ENCODE results near the gene SORCS2. TPM values are rescaled to one million over a fixed set of nuclear protein-coding genes. Genes with fewer than 3 reads are reported as not detected.
A peak's percentile ranks its signal among the peaks of the same experiment; 100 is the strongest.
"Not testable (repeated sequence)": the region's sequence is repeated elsewhere in the genome, so short reads cannot be mapped to it uniquely, and the experiment has no call there.

SORCS2 gene
- total RNA-seq, 1 donor from 2014 or later: 4.9 TPM

- FAIRE-seq (no peak), DNase-seq (ENCODE audit: low spot score in 2 of 2) (no peak)
Measured at GRCh38 chr4:7158991-7159390, 33.3 kb upstream of the SORCS2 start.

GRCh38 chr4:7159923-7160322 is 32.4 kb upstream of the SORCS2 start:
- FAIRE-seq: no peak
- no peak for DNase-seq (ENCODE audit: low spot score in 2 of 2)

GRCh38 chr4:7160439-7160838 is 31.9 kb upstream of the SORCS2 start:
- peak in 1 of 2 donors; percentile 22 for DNase-seq (ENCODE audit: low spot score in 2 of 2)
- FAIRE-seq: no peak

- DNase-seq (ENCODE audit: low spot score in 2 of 2): no peak
- no peak for FAIRE-seq
Measured at GRCh38 chr4:7160951-7161440, 31.3 kb upstream of the SORCS2 start.

- DNase-seq (ENCODE audit: low spot score in 2 of 2) (no peak), FAIRE-seq (no peak)
Measured at GRCh38 chr4:7161721-7162214, 30.6 kb upstream of the SORCS2 start.

- FAIRE-seq; DNase-seq (ENCODE audit: low spot score in 2 of 2): not testable (repeated sequence)
Measured at GRCh38 chr4:7165056-7165873, 27.1 kb upstream of the SORCS2 start.

GRCh38 chr4:7165874-7166201 is 26.5 kb upstream of the SORCS2 start:
- FAIRE-seq: no peak
- DNase-seq (ENCODE audit: low spot score in 2 of 2): no peak

- FAIRE-seq (no peak), DNase-seq (ENCODE audit: low spot score in 2 of 2) (no peak)
Measured at GRCh38 chr4:7166237-7166636, 26.1 kb upstream of the SORCS2 start.

GRCh38 chr4:7166981-7167700 is 25.2 kb upstream of the SORCS2 start:
- FAIRE-seq (no peak), DNase-seq (ENCODE audit: low spot score in 2 of 2) (no peak)

- DNase-seq (ENCODE audit: low spot score in 2 of 2): no peak
- no peak for FAIRE-seq
Measured at GRCh38 chr4:7167706-7168105, 24.6 kb upstream of the SORCS2 start.

GRCh38 chr4:7168106-7168505 is 24.2 kb upstream of the SORCS2 start:
- DNase-seq (ENCODE audit: low spot score in 2 of 2) (no peak), FAIRE-seq (no peak)

- FAIRE-seq: no peak
Measured at GRCh38 chr4:7169134-7169533, 23.2 kb upstream of the SORCS2 start.

GRCh38 chr4:7170012-7170411 is 22.3 kb upstream of the SORCS2 start:
- FAIRE-seq (no peak), DNase-seq (ENCODE audit: low spot score in 2 of 2) (no peak)

More at GRCh38 chr4:7169134-7169533, 23.2 kb upstream of the SORCS2 start:
- no peak for DNase-seq (ENCODE audit: low spot score in 2 of 2)

- no peak for DNase-seq (ENCODE audit: low spot score in 2 of 2)
- FAIRE-seq: no peak
Measured at GRCh38 chr4:7171191-7171900, 21.0 kb upstream of the SORCS2 start.

- FAIRE-seq (no peak), DNase-seq (ENCODE audit: low spot score in 2 of 2) (no peak)
Measured at GRCh38 chr4:7172508-7172907, 19.8 kb upstream of the SORCS2 start.

GRCh38 chr4:7172946-7173345 is 19.4 kb upstream of the SORCS2 start:
- FAIRE-seq (no peak), DNase-seq (ENCODE audit: low spot score in 2 of 2) (no peak)

GRCh38 chr4:7173841-7174449 is 18.4 kb upstream of the SORCS2 start:
- DNase-seq (ENCODE audit: low spot score in 2 of 2) (no peak), FAIRE-seq (no peak)

- FAIRE-seq: no peak
- no peak for DNase-seq (ENCODE audit: low spot score in 2 of 2)
Measured at GRCh38 chr4:7179158-7179557, 13.2 kb upstream of the SORCS2 start.

- no peak for DNase-seq (ENCODE audit: low spot score in 2 of 2)
- no peak for FAIRE-seq
Measured at GRCh38 chr4:7180938-7181337, 11.4 kb upstream of the SORCS2 start.

GRCh38 chr4:7182616-7183015 is 9.7 kb upstream of the SORCS2 start:
- FAIRE-seq: no peak
- DNase-seq (ENCODE audit: low spot score in 2 of 2): no peak

GRCh38 chr4:7183161-7183560 is 9.2 kb upstream of the SORCS2 start:
- no peak for DNase-seq (ENCODE audit: low spot score in 2 of 2)
- no peak for FAIRE-seq
